Upper lobe of left lung (tissue), 6 donors: ENCODE data around the gene ATP1A4. TPM values are rescaled to one million over a fixed set of nuclear protein-coding genes. Genes with fewer than 3 reads are reported as not detected.

Experiments
- ATAC-seq, 2 donors: fragments of 200-7000 bp; cut with Tn5 transposase; one replicate each; pipeline ENCODE4 v1.9.1; 2022; ENCODE audit warnings: mild to moderate bottlenecking in 2 of 2, moderate library complexity in 2 of 2; ENCODE audit not compliant: low FRiP score in 2 of 2
- DNase-seq, 2 donors: peaks; one replicate each; pipeline ENCODE4 v3.0.0-alpha.2; 2019 to 2020
- H3K27ac ChIP-seq, 4 donors: fragments of 200-600 bp; sonication (generic); one replicate each; pipeline ENCODE4 v1.5.1; 2016 to 2019
- H3K27me3 ChIP-seq, 4 donors: fragments of 200-600 bp; sonication (generic); one replicate each; pipeline ENCODE4 v1.5.1; 2017 to 2019
- H3K36me3 ChIP-seq, 4 donors: fragments of 200-600 bp; sonication (generic); one replicate each; pipeline ENCODE4 v1.5.1; 2016 to 2019
- H3K4me1 ChIP-seq, 4 donors: fragments of 200-600 bp; sonication (generic); one replicate each; pipeline ENCODE4 v1.5.1; 2018 to 2019
- H3K4me3 ChIP-seq, 4 donors: fragments of 200-600 bp; sonication (generic); one replicate each; pipeline ENCODE4 v1.5.1; 2017 to 2019; ENCODE audit warnings: mild to moderate bottlenecking in 2 of 4, moderate library complexity in 1 of 4
- H3K9me3 ChIP-seq, 4 donors: fragments of 200-600 bp; sonication (generic); one replicate each; pipeline ENCODE4 v1.5.1; 2018 to 2019
- CTCF ChIP-seq, 6 experiments: fragments of 450-650 bp in 4 of 6; fragments of 200-600 bp in 2 of 6; sonication (generic) in 2 of 6; IDR thresholded peaks; one replicate each; pipeline ENCODE4 v1.5.1; 2016 to 2019; ENCODE audit warnings: antibody characterized with exemption in 6 of 6
- EP300 ChIP-seq, 4 donors: sonication (generic); formaldehyde crosslinking; IDR thresholded peaks; one replicate each; pipeline ENCODE4 v1.5.1; 2017; ENCODE audit warnings: antibody characterized with exemption in 4 of 4, control low read depth in 2 of 4
- POLR2A ChIP-seq, 4 donors: fragments of 450-650 bp; IDR thresholded peaks; one replicate each; pipeline ENCODE4 v1.5.1; 2016 to 2017; ENCODE audit warnings: antibody characterized with exemption in 4 of 4, mild to moderate bottlenecking in 2 of 4
- POLR2AphosphoS5 ChIP-seq, 2 donors: sonication (generic); formaldehyde crosslinking; IDR thresholded peaks; one replicate each; pipeline ENCODE4 v1.5.1; 2017; ENCODE audit warnings: antibody characterized with exemption in 2 of 2
- WGBS, 2 donors: methylation state at CpG; one replicate each; pipeline ENCODE4 v1.1.5; 2017 to 2018; 5-methylcytosine and 5-hydroxymethylcytosine counted together
- total RNA-seq, 6 donors: library from RNA; depleted of rRNA in 4 of 6; stranded (reverse); fragments of >200 nt in 4 of 6; gene quantifications; one replicate each; pipeline versions ENCODE4 v1.1.0 to v1.2.1, GENCODE V29; 2016 to 2021
- donor health status: DM: no; HTN: no; CAD: no; lungs with moderate emphysema.
- donor health status: DM: no; HTN: yes; CAD: no; lungs with severe emphysema.

ATP1A4 gene
- total RNA-seq, 6 donors from 2014 or later: 0.52 to 0.61 TPM; not detected in 4

- Histone ChIP-seq H3K9me3 (no peaks in the 10 kb centered on the region), H3K27ac (no peak overlapping the region), H3K27me3 (no peaks in the 10 kb centered on the region), H3K36me3 (no peaks in the 10 kb centered on the region), H3K4me1 (peaks cover 0 to 3% (median 0%) of the 10 kb centered on the region in 4 donors), H3K4me3 (no peak overlapping the region)
- 84 to 88% methylated on average over 9 of the region's 9 CpGs for WGBS, 2 donors
- ATAC-seq (no peak), DNase-seq (no peak)
- no peak for TF ChIP-seq CTCF (IDR thresholded peaks at IDR 0.05)
- no peak for TF ChIP-seq POLR2A (IDR thresholded peaks at IDR 0.05)
- no peak for TF ChIP-seq EP300 (IDR thresholded peaks at IDR 0.05)
- no peak for TF ChIP-seq POLR2AphosphoS5 (IDR thresholded peaks at IDR 0.05)
These were observed 17.2 kb upstream of the ATP1A4 start for GRCh38 chr1:160133990-160134770.

GRCh38 chr1:160134791-160135572 is 16.4 kb upstream of the ATP1A4 start:
- H3K36me3 ChIP-seq: no peaks in the 10 kb centered on the region
- no peaks in the 10 kb centered on the region for H3K27me3 ChIP-seq
- no peak for TF ChIP-seq POLR2A (IDR thresholded peaks at IDR 0.05)
- TF ChIP-seq CTCF (IDR thresholded peaks at IDR 0.05): no peak
- no peak for TF ChIP-seq EP300 (IDR thresholded peaks at IDR 0.05)
- TF ChIP-seq POLR2AphosphoS5 (IDR thresholded peaks at IDR 0.05): no peak
- no peak for DNase-seq
- 86 to 90% methylated on average over 19 to 20 of the region's 20 CpGs for WGBS, 2 donors
- H3K4me1 ChIP-seq: peaks cover 0 to 3% (median 0%) of the 10 kb centered on the region in 4 donors
- H3K9me3 ChIP-seq: no peaks in the 10 kb centered on the region
- H3K27ac ChIP-seq: no peak overlapping the region
- ATAC-seq: no peak
- no peak overlapping the region for H3K4me3 ChIP-seq

GRCh38 chr1:160136121-160136925 is 15.1 kb upstream of the ATP1A4 start:
- 88 to 92% methylated on average over 19 to 22 of the region's 22 CpGs for WGBS, 2 donors
- peaks cover 0 to 3% (median 0%) of the 10 kb centered on the region in 4 donors for H3K4me1 ChIP-seq
- TF ChIP-seq POLR2AphosphoS5 (IDR thresholded peaks at IDR 0.05): no peak
- TF ChIP-seq CTCF (IDR thresholded peaks at IDR 0.05): no peak
- TF ChIP-seq EP300 (IDR thresholded peaks at IDR 0.05): no peak
- no peak for TF ChIP-seq POLR2A (IDR thresholded peaks at IDR 0.05)
- no peaks in the 10 kb centered on the region for H3K36me3 ChIP-seq
- DNase-seq: no peak
- H3K27me3 ChIP-seq: no peaks in the 10 kb centered on the region
- H3K27ac ChIP-seq: no peak overlapping the region
- no peak overlapping the region for H3K4me3 ChIP-seq
- no peak for ATAC-seq
- H3K9me3 ChIP-seq: no peaks in the 10 kb centered on the region

DNA sequence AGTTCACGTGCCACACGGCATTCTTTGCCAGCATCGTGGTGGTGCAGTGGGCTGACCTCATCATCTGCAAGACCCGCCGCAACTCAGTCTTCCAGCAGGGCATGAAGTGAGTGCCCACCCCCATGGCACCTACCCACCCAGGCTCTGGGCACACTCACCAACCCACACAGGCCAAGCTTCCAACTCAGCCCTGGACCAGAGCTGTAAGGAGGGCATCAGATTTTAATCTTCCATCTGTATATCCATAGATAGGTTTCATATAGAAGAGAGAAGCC is 14.5 kb upstream of the ATP1A4 start:
- H3K9me3 ChIP-seq: no peaks in the 10 kb centered on the region
- no peak for DNase-seq
- 98% methylated on average over 5 of the region's 5 CpGs; no CpG with 5 or more reads in 1 of the 2 donors for WGBS, 2 donors
- H3K27ac ChIP-seq: no peak overlapping the region
- H3K36me3 ChIP-seq: no peaks in the 10 kb centered on the region
- ATAC-seq: no peak
- no peak for TF ChIP-seq POLR2A (IDR thresholded peaks at IDR 0.05)
- TF ChIP-seq CTCF (IDR thresholded peaks at IDR 0.05): no peak
- TF ChIP-seq POLR2AphosphoS5 (IDR thresholded peaks at IDR 0.05): no peak
- no peak for TF ChIP-seq EP300 (IDR thresholded peaks at IDR 0.05)
- peaks cover 0 to 3% (median 0%) of the 10 kb centered on the region in 4 donors for H3K4me1 ChIP-seq
- H3K27me3 ChIP-seq: no peaks in the 10 kb centered on the region
- H3K4me3 ChIP-seq: no peak overlapping the region
